Renal cortical epithelial cell (primary cell): Measurements from ENCODE around the gene LINC00237. TPM values are rescaled to one million over a fixed set of nuclear protein-coding genes. Genes with fewer than 3 reads are reported as not detected.

ENCODE experiments used
- DNase-seq: peaks from one replicate; pipeline ENCODE4 v3.0.0-alpha.2; 2011; ENCODE audit warnings: low read depth
- total RNA-seq: library from RNA; depleted of rRNA; stranded (reverse); fragments of >200 nt; gene quantifications from 2 replicates; pipeline ENCODE4 v1.2.3, GENCODE V29; 2014

The LINC00237 gene
- not detected in 2 replicates for total RNA-seq

DNA sequence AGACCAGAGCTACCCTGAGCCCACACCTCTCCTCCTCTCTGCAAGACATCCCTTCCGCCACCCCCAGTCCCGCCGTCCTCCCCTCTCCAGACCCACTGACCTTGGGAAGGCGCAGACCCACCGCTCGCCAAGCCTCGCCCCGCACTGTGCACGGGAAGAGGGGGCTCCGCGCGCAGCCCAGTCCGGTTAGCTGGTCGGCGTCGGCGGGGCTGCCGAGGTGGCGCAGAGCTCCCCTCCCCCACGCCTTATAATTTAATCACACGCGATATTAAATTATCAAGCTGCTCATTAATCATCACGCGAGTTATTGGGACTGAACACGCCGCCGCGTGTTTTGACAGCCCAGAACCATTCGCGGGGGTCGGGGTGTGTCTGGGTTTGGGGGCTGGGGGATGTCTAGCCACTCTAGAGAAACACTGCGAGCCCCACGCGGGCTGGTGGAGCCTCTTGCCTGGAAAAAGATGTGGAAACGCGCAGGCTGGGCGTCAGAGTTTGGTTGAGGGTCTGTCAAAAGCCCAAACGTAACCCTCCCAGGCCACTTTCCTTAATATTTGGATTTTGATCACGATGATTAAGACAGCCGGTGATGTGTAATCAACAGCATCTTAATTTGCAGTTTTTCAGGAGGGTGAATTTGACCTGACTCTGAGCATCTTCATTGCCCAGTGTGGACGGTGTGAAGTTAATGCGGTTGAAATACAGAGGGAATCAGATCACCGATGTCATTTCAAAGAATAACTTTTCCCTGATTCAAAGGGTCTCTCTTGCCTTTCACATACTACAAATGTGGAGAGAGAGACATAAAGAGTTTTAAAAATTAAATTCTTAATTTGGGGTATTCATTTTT, at the start of gene LINC00237:
Gene LINC00237, minus strand, starts transcription at position 188 of the 847 bp plus-strand sequence.
- DNase-seq = no peak

DNA sequence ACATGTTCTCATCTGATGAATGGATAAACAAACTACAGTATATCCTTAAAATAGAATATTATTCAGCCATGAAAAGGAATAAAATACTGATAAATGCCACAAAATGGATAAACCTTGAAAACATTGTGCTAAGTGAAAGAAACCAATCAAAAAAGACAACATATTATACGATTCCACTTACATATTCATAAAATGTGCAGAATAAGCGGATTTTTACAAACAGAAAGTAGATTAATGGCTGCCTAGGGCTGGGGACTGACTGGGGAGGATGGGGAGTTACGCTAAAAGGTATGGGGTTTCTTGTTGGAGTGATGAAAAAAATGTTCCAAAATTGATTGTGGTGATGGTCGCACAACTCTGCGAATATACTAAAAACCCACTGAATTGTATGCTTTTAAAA, 49.1 kb upstream of the LINC00237 start:
- no peak for DNase-seq

DNA sequence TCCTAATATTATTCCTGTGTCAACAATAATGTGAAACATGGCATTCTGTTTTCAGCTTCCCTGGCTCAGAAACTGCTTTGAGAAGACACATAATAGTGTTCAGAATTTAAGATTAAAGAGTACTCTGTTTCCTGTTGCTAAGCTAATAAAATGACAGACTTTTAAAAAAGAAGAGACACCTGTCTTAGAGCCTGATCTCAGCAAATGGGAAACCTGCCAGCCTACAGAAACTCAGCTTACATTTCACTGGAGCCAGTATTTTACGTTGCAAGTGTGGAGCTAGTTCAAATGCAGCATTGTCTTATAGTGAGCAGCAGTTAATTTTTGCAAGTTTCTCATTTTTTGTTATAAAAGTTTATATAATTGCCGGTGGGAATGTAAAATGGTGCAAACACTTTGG, 48.5 kb upstream of the LINC00237 start:
- DNase-seq = no peak

DNA sequence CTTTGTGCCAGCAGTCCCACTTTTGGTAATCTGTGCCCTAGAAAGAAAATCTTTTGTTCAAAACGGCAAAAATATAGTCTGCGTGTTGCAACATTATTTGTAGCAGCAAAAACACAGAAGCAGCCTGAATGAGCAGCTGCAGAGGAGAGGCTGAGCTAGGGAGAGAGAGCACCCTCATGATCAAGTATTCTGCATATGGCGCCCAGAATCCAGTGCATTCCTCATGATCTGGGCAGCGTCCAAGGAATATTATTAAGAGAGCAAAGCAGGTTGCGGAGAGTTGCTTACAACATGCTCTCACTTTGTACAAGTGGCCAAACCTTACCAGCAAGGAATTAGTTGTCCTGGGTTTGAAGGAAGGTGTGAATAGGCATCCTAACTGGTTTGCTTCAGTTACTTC, 45.6 kb upstream of the LINC00237 start:
- DNase-seq = no peak

DNA sequence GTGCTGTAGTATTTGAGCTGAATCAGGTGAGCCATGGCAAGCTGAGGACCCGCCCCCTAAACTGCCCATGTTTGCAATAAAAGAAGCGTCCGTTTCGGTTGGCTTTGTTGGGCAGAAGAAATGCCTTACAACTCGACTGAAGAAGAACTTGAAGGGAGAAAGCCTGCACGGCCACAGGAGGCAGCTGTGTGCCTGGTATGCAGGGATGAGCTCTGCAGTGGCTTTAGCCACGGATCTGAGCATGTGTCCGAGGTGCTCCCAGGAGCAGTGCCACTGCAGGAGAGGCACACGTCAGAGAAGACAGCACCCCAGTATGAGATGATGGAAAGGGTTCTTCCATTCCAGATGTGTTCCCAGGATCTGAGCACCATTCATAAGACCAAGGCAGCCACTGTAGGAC, 43.2 kb upstream of the LINC00237 start:
- DNase-seq = no peak

DNA sequence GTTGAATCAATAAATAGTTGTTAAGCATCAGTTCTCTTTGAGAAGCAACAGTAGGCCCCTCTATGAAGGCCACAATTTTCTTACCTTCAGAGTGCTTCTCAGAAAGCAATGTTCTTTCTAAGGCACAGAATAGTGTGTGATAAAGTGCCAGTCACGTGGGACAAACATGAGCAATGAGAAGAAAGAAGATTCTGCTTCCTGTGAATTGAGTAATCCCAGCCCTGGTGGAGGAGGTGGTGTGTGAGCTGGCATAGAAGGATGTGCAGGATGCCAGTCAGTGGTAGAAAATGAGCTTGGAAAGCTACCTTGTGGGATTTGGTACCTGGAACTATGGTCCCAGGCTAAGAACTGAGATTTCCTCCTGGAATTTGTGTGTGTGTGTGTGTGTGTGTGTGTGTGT, 41.4 kb upstream of the LINC00237 start:
- DNase-seq = peak; percentile 32

DNA sequence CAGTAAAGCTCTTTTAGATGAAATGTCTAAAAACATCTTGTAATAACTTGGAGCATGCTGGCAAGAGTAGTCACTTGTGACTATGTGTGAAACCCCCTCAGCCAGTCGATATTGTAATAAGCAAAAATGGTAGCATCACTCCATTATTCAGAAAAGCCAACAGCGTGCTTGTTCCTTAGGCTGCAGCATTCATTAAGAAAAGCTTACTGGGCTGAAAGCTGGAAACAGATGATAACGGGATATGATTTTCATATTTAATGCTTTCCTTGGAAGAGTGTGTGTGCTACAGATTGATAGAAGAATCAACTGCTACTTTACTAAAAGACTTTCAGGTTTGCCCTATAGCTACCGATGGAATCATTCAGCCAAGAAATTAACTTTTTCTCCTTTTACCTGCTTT, 40.1 kb upstream of the LINC00237 start:
- DNase-seq = no peak

DNA sequence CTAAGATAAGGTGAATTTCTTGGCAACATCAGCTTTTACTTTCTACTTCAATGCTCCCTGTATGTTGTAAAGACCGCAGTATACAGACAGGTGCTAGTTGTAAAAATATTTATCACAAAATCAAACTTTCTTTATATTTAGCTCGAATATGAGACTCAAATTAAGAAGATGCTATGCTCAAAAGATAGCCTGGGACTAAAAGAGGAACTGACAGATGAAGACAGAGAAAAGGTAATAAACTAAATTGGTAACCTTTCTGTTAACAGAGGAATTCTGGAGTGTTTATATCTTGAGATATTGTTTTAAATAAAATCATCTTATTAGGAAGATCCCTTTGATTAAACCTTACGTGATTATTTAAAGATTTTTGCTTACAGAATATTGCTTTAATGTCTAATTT, 39.3 kb upstream of the LINC00237 start:
- no peak for DNase-seq

DNA sequence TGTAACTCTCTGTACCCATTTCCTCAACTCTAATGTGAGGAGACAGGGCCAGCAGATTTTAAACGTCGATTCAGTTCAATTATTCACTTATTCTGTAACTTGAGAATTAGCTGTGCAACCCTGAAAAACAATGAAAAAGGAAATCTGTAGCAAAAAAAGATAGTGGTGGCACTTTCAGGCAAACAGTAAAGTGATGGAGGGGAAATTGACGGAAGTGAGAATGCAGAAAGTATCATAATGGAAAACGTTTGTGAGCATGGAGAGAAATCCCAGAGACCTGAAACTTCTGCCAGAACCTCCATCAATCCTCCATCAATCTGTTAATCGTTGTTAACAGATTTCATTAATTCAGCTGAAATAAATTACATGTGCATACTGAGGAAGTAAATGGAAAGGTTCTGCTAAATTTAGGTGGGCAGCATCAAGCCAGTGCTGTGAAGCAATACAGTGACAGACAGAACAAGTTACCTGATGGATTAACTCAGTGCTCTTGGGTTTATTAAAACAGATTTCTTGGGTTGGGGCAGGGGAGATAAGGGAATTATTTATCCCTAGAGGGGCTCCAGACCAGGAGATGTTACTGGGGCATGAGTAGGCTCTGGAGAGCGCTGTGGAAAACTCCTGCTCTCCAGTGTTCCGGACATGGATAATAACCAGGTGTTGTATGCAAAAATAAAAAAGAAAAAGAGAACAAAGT, 37.2 kb upstream of the LINC00237 start:
- DNase-seq = no peak

DNA sequence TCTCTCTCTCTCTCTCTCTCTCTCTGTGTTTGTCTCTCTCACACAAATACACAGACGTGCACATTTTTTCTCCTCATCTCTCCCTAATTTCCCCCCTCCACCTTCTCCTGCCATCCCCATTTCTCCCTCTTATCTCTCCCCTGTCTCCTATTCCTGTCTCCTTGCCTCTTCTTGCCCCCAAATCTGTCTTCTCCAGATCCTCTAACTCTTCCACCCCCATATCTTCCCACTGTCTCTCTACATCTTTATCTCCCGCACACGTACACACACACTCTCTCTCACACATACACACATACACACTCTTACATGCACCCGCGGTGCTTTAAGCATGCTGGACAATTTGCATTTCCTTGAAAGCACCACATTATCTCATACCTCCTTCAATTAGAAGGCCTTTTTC, 35.7 kb upstream of the LINC00237 start:
- no peak for DNase-seq

DNA sequence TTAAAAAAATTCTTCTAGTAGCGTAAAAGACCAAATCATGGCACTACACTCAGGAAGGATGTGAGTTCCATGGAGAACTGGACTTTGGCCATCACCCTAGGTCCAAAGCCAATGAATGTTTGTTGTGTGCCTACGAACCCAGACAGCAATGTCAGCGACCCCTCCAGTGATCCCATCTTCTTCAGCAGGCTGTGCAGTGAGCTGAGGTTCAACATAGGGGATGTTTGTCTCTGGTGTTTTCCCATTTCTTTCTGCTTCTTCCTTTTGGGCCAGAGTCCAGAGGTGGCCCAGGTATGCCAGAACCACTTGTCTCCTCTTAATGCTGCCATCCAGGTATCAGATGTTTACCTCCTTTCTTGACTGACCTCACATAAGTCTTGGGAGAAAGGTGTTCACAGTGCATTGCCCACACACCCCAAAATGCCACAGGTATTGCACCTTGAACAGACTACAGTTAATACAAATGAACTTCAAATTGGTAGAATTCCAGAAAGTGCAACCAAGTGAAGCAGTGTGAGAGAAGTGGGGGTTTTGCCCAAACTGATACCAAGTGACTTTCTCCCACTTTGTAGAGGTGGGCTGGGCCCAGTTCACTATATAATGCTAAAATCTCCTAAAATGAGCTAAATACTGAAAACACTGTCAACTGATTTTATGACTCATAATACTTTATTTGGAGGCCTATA, 33.9 kb upstream of the LINC00237 start:
- no peak for DNase-seq

DNA sequence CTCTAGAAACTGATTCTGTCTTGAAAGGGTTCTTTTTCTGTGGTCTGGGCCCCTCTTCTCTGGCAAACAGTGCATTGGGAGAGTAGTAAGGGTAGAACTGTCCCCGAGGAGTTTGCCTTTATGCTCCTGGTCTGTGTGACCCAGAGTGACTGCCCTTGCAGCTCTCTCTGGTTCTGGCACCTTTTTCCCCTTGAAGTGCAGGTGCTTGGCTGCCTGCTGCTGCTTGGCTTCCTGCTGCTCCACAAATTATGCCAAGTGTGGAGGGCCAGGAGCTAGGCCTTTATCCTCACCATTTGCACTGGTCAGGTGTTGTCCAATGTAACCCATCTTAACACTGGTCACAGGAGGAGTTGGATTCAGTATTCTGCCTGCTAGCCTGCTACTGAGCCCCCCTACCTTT, 30.9 kb upstream of the LINC00237 start:
- DNase-seq = no peak

DNA sequence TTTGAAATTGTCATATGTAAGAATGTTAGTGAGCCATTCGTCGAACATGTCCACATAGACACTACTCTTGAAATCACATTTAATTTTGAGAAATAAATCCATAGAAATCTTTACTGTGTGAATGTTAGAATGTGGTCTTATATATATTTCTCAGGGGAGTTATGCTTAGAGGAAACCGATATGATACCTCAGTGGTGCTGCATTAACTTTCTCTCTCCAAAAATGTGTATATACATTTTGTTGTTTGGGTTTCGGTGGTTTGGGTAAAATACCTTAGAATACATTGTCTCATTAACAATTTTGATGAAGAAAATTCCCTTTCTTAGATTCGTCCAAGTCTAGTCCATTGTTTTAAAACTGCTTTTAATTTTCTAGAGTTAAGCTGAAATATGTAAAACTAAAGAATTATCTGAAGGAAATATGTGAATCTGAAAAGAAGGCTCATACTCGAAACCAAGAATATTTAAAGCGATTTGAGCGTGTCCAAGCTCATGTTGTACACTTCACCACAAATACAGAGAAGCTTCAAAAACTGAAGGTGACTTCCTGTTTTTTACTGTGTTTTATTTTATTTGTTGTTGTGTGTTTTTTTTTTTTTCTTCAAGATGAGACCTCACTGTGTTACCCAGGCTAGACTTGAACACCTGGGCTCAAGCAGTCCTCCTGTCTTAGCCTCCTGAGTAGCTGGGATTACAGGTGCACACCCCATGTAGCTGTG, 30.0 kb upstream of the LINC00237 start:
- DNase-seq = no peak

DNA sequence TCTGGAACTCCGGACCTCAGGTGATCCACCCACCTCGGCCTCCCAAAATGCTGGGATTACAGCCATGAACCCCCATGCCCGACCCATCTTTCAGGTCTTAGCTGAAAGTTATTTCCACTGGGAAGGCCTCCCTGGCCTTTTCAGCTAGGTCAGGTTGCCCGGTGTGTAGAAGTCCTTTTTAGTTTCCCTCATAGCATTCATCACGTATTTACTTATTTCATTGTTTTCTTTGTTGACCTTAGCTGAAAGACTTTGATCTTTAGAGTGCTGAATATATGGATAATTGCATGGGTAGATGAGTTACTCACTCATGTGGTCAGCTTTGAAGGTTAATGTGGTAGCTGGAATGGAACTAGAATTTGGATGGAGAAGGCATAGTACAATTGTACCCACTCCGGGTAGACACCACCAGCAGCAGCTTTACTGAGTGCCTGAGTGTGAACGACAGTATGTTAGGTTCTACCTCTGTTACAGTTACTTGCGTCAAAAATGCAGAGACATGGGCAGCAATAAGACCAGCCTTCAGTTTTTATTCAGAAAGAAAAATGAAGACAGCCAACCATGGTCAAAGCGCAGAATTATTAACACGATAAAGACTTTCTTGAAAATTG, 28.8 kb upstream of the LINC00237 start:
- DNase-seq = peak; percentile 19

DNA sequence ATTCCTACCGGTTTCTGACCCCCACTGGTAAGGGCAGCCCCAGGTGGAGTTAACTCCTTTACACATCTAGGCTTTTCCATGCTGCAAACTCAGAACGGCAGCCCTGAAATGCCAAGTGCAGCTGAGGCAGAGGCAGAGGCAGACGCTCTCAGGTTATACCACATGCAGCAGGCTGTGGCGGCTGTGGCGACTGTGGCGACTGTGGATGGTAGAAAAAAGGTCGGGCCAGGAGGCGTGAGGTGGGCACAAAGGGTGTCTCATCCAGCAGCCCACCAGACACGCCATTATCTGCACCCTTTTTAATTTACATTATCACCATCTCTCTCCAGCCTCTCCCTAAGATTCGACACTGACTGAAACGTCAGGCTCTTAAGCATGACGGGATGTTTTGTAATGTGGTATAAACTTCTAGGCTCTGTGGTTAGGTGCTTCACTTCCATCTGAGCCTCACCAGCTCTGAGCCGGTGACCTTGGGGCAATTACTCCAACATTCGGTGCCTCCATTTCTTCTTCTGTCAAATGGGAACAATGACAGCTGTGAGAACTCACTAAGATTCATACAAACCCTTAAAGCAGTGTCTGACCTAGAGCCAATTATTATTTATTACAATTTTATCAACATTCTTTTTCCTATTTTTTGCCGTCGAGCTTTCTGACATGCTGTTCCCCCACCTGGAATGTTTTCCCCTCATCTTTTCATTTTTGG, 27.9 kb upstream of the LINC00237 start:
- no peak for DNase-seq

DNA sequence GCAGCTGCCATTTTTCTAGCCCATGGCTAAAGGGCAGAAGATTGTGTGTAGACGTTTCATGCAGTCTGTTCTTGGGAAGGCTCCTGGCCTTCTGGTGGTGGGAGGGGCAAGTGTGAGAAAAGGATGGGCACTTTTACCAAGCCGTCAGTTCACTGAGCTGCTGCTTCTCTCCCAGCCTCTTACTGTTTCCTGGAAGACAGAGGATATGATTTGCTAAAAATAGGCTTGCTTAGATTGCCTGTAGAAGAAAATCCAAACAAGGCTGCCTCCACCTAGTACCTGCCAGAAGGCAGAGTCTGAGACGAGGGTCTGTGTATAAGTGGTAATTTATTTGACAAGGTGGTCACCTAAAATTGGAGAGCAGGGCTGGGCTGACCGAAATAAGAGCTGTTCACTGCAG, 27.2 kb upstream of the LINC00237 start:
- DNase-seq = no peak

DNA sequence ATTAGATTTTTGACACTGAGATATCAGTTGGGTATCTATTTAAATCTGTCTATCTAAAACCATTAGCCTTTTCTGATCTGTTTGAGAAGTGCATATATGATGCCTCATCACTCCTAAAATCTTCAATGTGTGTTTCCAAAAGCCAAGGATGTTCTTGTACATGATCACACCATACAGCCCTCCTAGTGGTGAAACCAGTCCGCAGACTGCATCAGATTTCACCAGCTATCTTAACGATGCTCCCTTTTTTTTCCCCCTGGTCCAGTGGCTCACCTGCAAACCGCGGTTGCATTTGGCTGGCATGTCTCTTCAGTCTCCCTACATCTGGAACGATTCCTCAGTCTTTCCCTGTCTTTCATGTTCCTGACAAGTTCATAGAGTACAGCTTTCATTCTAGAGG, 23.7 kb upstream of the LINC00237 start:
- no peak for DNase-seq

DNA sequence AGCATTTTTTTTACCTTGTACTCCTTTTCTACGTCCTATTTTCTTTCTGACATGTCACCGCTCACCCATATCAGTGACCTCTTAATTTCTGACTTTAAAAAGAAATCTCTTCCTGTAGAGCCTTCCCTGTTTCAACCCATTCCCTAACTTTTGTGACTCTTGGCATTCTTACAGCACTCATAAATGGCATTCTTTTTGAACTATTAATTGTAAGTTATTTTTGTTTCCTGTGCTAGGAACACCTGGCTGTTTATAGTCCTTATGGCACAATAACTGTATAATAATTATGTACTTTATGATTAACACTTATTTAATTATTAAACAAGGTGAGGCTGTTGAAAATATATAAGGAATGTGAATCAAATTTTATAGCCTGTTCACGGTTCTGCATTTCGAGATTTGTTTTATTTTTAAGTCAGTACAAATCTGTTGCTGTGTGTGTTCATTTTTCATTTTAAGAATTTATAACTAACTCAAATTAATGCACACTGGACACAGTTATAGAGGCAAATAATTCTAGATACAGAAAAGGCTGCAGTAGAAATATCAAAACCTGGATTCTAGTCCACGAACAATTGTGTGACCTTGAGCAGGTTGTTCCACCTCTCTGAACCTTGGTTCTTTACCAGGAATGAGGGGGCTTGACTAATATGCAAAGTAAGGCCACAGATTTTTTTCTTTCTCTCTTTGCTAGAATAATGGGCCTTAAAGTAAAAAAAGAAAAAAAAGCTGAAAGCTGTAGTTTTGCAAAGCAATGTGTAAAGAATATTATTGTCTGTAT, 21.2 kb upstream of the LINC00237 start:
- peak; percentile 52 for DNase-seq

DNA sequence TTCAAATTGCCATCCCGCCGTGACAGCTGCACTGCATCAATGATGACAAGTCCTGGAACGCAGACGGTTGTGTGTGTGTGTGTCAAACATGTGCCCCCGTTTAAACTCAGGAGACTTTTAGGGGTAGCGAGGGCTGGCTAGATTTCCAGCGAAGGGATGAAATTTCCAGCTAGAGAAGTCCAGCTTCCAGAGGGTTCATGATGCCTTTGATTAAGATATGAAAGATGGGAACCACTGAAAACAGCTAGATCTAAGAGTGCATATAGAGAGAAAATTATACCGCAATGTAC, 20.4 kb upstream of the LINC00237 start:
- DNase-seq = no peak

DNA sequence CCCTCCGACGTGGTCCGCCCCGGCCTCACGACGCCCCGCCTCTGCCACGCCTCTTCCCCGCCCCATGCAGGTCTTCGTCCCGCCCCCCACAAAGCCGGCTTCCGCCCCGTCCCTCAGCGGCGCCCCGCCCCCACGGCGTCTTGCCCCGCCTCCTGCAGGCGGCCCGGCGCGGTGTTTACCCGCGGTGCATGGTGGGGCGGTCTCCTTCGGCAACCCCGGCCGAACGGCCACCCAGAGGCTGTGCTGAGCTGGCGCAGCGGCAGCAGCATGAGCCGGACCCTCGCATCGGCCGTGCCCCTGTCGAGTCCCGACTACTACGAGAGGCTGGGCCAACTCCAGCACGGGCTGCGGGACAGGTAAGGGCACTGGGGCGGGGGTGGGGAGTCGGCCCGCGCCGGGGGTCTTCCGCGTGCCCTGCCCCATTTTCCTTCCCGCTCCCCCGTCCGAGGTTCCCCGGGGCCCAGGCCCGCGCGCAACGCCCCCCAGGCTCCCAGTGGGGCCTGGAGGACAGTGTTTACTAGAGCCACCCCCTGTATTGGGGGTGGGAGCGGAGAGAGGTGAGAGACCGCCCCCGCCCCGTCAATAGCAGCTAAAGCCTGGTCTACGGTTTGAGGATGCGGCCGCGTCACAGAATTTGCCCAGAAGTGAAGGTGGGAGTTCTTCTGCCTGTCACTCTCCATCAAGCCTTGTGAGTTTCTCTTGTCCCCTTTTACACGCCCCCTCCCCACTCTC, 19.9 kb upstream of the LINC00237 start, which contains the start of gene KIZ:
Gene KIZ, plus strand, starts transcription at position 234 of the 732 bp plus-strand sequence. Its CDS starts 34 bp downstream, at position 268.
- DNase-seq = peak; percentile 77
